NCI-H1092 treated with DMSO at 0.1 percent for 48 hours (cell line): ENCODE data around the gene PLSCR1.
A peak's percentile ranks its signal among the peaks of the same experiment; 100 is the strongest.

Experiments used
- DNase-seq: peaks from one replicate; lab custom pipeline; 2025; lab: John Stamatoyannopoulos, UW

Gene PLSCR1

DNA sequence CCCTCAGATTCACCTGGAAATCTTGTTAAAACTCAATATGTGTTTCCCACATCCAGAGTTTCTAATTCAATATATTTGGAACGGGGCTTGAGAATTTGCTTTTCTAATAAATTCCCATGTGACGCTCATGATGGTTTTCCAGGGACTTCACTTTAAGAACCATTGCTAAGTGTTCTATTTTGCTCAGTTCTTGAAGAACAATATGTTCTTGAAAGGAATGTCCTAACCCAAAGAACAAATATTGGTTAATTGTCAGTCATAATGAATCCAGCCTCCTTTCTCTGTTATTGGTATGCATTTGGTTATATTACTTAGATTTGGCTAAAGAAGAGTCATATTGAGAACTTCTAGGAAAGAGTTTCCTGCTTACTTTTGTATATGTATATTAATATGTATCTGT, 70.7 kb downstream of the PLSCR1 start:
- DNase-seq = no peak

DNA sequence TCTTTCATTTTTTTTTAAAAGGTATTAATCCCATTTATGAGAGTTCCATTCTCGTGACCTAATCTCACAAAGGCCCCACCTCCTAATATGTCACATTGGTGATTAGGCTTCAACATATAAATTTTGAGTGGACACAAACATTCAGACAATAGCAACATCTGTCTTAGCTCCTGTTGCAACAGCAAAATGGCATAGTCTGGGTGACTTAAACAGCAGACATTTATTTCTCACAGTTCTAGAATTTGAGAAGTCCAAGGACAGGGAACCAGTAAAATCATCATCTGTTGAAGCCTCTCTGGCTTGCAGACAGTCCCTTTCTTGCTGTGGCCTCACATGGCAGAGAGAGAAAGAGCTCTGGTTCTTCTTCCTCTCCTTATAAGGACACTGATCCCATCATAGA, 71.8 kb downstream of the PLSCR1 start:
- no peak for DNase-seq

DNA sequence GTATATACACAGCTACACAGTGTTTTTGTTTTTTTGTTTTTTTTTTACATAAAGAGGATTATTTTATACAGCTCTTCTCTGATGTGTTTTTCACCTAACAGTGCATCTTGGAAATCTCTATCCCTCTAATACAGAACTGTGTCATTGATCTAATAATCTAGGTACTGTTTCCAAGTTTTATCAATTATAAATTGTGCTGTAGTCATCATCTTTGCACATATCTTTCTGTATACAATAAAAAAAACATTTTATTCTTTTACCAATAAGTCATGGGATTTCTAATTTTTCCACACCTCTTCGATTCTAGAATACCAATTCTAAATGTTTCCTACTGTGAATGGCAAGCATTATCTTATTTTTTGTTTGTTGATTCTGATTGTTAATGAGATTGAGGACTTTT, 73.4 kb downstream of the PLSCR1 start:
- no peak for DNase-seq

DNA sequence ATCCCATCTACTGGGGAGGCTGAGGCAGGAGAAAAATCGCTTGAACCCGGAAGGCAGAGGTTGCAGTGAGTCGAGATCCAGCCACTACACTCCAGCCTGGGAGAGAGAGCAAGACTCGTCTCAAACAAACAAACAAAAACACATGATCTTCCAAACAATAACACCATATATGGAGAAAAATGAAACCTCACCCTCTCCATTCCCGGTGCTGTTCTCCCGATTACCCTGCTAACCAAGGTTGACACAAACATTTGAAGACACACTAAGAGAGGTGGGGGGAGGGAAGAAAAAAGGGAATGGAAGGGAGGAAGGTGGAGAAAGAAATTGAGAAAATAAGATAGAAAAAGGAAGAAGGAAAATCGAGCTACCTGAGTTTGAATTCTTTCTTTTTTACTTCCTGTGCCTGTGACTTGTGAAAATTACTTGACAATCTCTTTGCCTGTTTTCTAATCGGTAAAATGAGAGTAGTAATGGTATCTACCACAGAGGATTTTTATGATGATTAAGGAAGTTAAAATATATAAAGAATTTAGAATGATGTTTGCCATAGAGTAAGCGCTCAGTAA, 73.9 kb downstream of the PLSCR1 start:
- no peak for DNase-seq

DNA sequence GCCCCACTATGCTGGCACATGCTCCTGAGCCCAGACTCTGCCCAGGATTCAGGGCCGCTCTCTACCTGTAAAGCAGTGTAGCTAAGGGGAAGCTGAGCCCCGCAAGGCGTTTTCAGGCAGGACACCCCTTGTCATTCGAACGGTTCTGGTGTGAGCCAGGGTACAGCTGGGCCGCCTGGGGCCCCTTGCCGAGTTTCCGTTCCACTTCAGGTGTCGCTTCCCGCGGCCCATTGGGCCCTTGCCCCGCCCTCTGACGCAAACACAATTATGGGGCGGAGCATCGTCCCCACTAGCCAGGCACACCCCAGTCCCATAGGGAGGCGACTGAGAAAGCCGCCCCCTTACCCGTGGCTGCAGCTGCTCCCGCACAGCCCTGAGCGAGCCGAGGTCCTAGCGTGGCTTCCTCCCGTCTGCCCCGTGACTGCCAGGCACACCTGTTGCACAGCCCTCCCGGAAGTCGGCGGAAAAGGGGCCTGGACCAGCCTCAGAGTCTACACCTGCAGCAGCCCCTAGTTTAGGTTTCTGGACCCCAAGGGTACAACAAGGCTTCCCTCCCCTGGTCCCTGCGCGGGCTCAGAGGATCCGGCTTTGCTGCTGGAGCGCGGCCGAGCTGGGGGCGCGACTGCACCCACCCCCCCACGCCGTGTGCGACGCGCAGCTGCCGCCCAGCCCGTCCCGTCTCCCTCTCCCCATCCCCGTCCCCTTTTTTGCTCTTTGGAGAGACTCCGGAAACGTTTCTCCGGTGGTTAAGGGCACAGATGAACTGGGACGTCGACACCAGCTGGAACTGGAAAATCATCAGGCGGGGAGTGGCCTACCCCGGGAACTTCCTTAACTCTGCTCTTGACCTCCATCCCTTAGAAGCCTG, 75.0 kb downstream of the PLSCR1 start, which contains the start of gene PLSCR2:
Gene PLSCR2, minus strand, starts transcription at position 412 of the 868 bp plus-strand sequence. CDS start 9,657 bp downstream, outside the sequence.
- peak; percentile 26 for DNase-seq

DNA sequence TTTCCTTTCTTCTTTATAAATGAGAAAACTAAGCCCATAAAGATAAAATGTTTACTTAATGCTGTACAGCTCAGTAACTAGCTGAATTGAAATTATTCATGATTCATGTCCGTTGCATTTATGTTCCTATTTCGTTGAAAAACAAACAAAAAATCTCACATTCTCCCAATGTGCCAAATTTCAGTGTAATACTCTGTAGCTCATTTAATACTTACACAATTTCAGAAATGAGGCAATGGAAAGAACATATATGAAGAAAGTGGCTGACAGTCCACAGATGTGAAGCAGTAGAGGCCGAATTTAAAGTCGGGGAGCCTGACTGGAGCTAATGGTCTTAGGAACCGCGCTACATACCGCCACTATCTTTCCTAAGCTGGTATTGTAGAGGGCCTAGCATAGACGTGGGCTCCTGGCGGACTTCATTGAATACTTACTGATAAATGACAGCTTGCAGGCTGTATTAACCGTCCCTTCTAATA, 75.7 kb downstream of the PLSCR1 start:
- no peak for DNase-seq

DNA sequence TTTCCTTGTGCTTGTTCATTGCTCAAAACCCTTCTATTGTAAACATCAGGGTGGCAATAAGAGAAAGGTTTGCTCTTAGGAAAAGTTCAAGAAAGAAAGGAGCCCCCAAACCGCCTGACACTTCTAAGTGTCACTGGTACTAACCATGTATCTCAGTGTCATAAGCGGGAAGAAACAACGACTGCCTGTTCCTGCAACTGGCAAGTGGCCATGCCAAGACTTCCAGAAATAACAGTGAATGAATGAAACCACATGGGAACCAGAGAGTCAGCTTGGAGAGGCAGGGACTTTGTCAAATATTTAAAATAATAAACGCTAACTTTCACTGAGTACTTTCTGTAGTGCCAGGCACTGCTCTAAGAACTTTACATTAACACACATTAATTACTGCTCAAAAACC, 76.2 kb downstream of the PLSCR1 start:
- no peak for DNase-seq

DNA sequence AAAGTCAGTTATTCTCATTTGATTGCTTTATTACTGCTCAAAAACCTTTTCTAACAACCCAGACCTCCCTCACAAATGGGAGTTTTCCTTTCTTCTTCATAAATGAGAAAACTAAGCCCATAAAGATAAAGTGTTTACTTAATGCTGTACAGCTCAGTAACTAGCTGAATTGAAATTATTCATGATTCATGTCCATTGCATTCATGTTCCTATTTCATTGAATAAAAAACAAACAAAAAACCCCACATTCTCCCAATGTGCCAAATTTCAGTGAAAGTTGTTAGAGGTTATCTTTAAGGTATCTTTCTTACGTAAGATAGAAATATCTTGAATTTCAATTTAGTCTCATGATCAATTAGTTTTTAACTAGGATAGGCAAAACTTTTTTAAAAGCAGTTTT, 77.8 kb downstream of the PLSCR1 start:
- DNase-seq = no peak

DNA sequence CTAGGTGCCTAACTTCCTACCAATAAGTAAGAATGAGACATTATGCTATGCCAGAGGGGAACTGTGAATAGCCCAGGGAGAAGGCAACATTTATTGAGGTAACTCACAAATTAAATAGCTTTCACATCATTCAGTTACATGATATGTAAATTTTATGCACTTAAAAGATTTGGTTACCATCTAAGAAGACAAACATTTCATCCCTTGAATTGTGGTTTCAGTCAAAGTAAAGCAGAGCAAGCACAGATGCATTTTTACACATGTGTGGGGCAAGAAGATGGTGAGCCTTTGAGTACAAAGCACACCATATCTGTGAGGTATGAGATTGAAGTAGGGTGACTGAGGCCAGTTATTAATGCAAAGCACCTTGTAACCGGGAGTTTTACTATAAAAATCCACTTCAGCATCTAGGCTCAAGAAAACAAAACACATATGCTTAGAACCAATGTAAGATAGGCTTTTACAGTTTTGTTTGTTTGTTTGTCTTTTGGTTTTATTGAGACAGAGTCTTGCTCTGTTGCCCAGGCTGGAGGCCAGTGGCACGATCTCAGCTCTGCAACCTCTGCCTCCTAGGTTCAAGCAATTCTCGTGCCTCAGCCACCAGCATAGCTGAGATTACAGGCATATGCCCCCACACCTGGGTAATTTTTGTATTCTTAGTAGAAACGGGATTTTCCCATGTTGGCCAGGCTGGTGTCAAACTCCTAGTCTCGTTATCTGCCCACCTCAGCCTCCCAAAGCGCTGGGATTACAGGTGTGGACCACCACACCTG, 78.5 kb downstream of the PLSCR1 start:
- DNase-seq = no peak
